Measurements from ENCODE around the gene COL6A2.
"Not testable (repeated sequence)": the region's sequence is repeated elsewhere in the genome, so short reads cannot be mapped to it uniquely, and the experiment has no call there.

Gene COL6A2

GRCh38 chr21:46100426-46100825 lies 2.5 kb downstream of the COL6A2 start:
- DNase-seq (ENCODE audit: low spot score in 2 of 2) (no peak), ATAC-seq (ENCODE audit: low read depth) (no peak)
- no peak overlapping the region for H3K27ac Mint-ChIP-seq
- H3K27me3 Mint-ChIP-seq: peaks cover 31% of the 10 kb centered on the region
- H3K4me3 Mint-ChIP-seq: peak overlapping the region; percentile 6
- no peaks in the 10 kb centered on the region for H3K4me1 Mint-ChIP-seq
- peaks cover 3% of the 10 kb centered on the region for H3K36me3 Mint-ChIP-seq
- peaks cover 20% of the 10 kb centered on the region for H3K9me3 Mint-ChIP-seq

- no peak for ATAC-seq (ENCODE audit: low read depth)
- Mint-ChIP-seq H3K4me3 (no peak overlapping the region), H3K27ac (no peak overlapping the region), H3K36me3 (peaks cover 3% of the 10 kb centered on the region), H3K4me1 (no peaks in the 10 kb centered on the region), H3K9me3 (peaks cover 22% of the 10 kb centered on the region), H3K27me3 (peaks cover 30% of the 10 kb centered on the region)
- no peak for DNase-seq (ENCODE audit: low spot score in 2 of 2)
Observed at GRCh38 chr21:46100906-46101305, 3.0 kb downstream of the COL6A2 start.

DNA sequence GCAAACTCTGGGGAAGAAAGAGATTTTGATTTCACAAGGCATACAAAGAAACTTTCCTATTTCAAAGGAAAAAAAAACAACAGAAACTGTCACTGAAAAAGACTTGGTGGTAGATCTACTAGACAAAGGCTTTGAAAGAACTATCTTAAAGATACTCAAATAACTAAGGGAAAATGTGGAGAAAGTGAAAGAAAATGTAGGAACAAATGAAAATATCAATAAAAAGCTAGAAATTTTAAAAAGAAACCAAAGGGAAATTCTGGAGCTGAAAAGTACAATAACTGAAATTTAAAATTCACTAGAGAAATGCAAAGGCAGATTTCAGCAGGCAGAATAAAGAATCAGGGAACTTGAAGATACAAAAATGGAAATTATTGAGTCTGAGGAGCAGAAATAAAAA lies 6.2 kb downstream of the COL6A2 start:
- no peak overlapping the region for H3K4me3 Mint-ChIP-seq
- no peak overlapping the region for H3K27ac Mint-ChIP-seq
- H3K4me1 Mint-ChIP-seq: no peaks in the 10 kb centered on the region
- H3K36me3 Mint-ChIP-seq: peaks cover 3% of the 10 kb centered on the region
- ATAC-seq (ENCODE audit: low read depth) (no peak), DNase-seq (ENCODE audit: low spot score in 2 of 2) (no peak)
- H3K9me3 Mint-ChIP-seq: peaks cover 30% of the 10 kb centered on the region
- peaks cover 24% of the 10 kb centered on the region for H3K27me3 Mint-ChIP-seq

- peaks cover 11% of the 10 kb centered on the region for H3K27me3 Mint-ChIP-seq
- H3K36me3 Mint-ChIP-seq; H3K4me3 Mint-ChIP-seq; ATAC-seq (ENCODE audit: low read depth); DNase-seq (ENCODE audit: low spot score in 2 of 2); H3K4me1 Mint-ChIP-seq; H3K27ac Mint-ChIP-seq: not testable (repeated sequence)
- peaks cover 26% of the 10 kb centered on the region for H3K9me3 Mint-ChIP-seq
Observed at GRCh38 chr21:46107376-46107775, 9.5 kb downstream of the COL6A2 start.

DNA sequence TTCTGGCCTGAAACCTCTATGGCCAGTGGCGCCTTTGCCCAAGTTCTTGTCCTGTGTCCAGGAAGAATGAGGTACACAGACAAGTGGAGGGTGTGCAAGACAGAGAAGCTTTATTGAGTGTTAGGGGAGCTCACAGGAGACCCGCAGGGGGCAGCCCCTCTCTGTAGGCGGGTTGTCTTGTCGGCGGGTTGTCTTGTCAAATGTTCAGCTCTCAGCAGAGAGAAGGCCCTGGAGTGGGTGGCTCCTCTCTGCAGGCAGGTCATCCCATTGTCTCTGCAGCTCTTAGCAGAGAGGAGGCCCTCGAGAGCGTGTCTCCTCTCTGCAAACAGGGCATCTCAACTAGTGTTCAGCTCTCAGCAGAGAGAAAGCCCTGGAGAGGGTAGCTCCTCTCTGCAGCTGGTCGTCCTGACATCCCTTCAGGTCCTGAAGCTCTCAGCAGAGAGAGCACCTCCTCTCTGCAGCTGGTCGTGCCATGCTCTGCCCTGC lies 11.0 kb downstream of the COL6A2 start:
- Mint-ChIP-seq H3K27me3 (peaks cover 4% of the 10 kb centered on the region), H3K4me1 (no peaks in the 10 kb centered on the region), H3K4me3 (no peak overlapping the region), H3K9me3 (peaks cover 16% of the 10 kb centered on the region), H3K36me3 (no peaks in the 10 kb centered on the region), H3K27ac (no peak overlapping the region)
- DNase-seq (ENCODE audit: low spot score in 2 of 2) (peak in 1 of 2 donors; percentile 2), ATAC-seq (ENCODE audit: low read depth) (no peak)

DNA sequence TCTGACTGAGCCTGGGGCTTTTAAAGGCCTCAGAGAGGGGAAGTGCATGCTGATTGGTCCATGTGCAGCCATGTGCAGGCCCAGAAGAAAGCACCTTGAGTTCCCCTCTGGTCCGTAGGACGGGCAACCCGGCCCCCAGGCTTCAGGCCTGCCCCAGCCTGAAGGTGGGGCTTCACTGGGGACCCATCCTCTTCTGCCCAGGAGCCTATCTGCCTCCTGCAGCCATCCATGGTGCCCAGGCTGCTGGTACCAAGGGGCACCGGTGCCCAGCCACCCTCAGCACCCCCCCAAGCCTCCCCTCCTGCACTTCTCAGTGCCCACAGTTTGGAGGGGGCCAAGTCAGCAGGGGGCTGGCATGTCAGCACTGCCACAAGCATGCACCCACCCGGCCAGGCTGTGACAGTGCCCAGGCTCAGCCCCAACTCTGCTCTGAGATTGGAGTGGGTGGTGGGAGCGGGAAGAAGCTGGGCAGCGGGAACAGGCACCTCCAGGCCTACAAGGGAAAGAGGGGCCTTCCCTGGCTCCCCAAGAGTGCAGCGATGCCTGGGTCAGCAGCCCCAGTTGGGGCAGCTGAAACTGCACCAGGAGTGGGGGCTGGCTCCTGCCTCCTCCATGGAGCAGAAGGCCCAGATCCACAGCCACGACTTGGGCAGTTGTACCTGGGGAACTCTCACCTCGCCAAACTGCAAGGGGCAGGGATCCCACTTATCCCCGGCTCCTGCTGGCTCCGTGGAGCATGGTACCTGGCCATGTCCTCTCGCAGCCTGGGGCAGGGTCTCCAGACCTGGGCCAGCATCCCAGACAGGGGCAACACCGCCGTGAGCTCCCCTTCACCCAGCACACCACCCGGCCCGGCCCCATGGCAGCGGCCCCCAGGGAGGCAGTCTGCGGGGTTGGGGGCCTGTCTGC lies 11.7 kb downstream of the COL6A2 start:
- Mint-ChIP-seq H3K9me3 (peaks cover 12% of the 10 kb centered on the region), H3K4me1 (no peaks in the 10 kb centered on the region), H3K27ac (no peak overlapping the region), H3K36me3 (no peaks in the 10 kb centered on the region), H3K27me3 (peaks cover 2% of the 10 kb centered on the region), H3K4me3 (no peak overlapping the region)
- DNase-seq (ENCODE audit: low spot score in 2 of 2): peak in 1 of 2 donors; percentile 6
- no peak for ATAC-seq (ENCODE audit: low read depth)

- H3K27ac Mint-ChIP-seq: no peak overlapping the region
- no peak for ATAC-seq (ENCODE audit: low read depth)
- H3K9me3 Mint-ChIP-seq: peaks cover 10% of the 10 kb centered on the region
- H3K4me1 Mint-ChIP-seq: no peaks in the 10 kb centered on the region
- H3K4me3 Mint-ChIP-seq: no peak overlapping the region
- peak in 1 of 2 donors; percentile 5 for DNase-seq (ENCODE audit: low spot score in 2 of 2)
- H3K27me3 Mint-ChIP-seq: peaks cover 2% of the 10 kb centered on the region
- H3K36me3 Mint-ChIP-seq: no peaks in the 10 kb centered on the region
Observed at GRCh38 chr21:46110499-46111192, 12.7 kb downstream of the COL6A2 start.

DNA sequence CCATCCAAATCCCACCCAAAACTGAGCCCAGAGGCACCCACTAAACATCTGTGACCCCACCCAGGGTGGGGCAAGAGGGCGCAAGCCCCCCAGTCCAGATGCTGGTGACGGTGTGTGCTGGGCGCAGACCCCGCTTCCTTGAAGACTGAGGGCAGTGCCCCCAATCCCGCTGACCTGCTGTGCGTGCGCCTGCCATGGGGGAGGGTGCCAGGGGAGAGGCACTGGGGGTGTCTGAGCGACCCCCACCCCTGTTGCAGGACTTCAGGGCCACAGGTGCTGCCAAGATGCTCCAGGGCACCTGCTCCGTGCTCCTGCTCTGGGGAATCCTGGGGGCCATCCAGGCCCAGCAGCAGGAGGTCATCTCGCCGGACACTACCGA lies 13.3 kb downstream of the COL6A2 start:
- DNase-seq (ENCODE audit: low spot score in 2 of 2) (peak in 1 of 2 donors; percentile 8), ATAC-seq (ENCODE audit: low read depth) (no peak)
- Mint-ChIP-seq H3K27ac (no peak overlapping the region), H3K9me3 (peaks cover 8% of the 10 kb centered on the region), H3K4me3 (no peak overlapping the region), H3K36me3 (no peaks in the 10 kb centered on the region), H3K4me1 (no peaks in the 10 kb centered on the region), H3K27me3 (no peaks in the 10 kb centered on the region)

GRCh38 chr21:46111857-46112724 lies 14.2 kb downstream of the COL6A2 start:
- ATAC-seq (ENCODE audit: low read depth) (no peak), DNase-seq (ENCODE audit: low spot score in 2 of 2) (peak in 1 of 2 donors; percentile 6)
- H3K9me3 Mint-ChIP-seq: peaks cover 8% of the 10 kb centered on the region

GRCh38 chr21:46112725-46113215 lies 14.9 kb downstream of the COL6A2 start:
- H3K27ac Mint-ChIP-seq: no peak overlapping the region
- H3K36me3 Mint-ChIP-seq: no peaks in the 10 kb centered on the region
- no peaks in the 10 kb centered on the region for H3K27me3 Mint-ChIP-seq
- no peak overlapping the region for H3K4me3 Mint-ChIP-seq
- DNase-seq (ENCODE audit: low spot score in 2 of 2): peak in 1 of 2 donors; percentile 8
- H3K9me3 Mint-ChIP-seq: peaks cover 6% of the 10 kb centered on the region
- ATAC-seq (ENCODE audit: low read depth): no peak
- H3K4me1 Mint-ChIP-seq: no peaks in the 10 kb centered on the region

More at GRCh38 chr21:46111857-46112724, 14.2 kb downstream of the COL6A2 start:
- H3K4me1 Mint-ChIP-seq: no peaks in the 10 kb centered on the region
- H3K36me3 Mint-ChIP-seq: no peaks in the 10 kb centered on the region
- H3K4me3 Mint-ChIP-seq: no peak overlapping the region
- H3K27me3 Mint-ChIP-seq: no peaks in the 10 kb centered on the region
- no peak overlapping the region for H3K27ac Mint-ChIP-seq

GRCh38 chr21:46113497-46114176 lies 15.7 kb downstream of the COL6A2 start:
- DNase-seq (ENCODE audit: low spot score in 2 of 2): no peak
- Mint-ChIP-seq H3K27me3 (no peaks in the 10 kb centered on the region), H3K4me1 (no peaks in the 10 kb centered on the region), H3K36me3 (no peaks in the 10 kb centered on the region), H3K9me3 (no peaks in the 10 kb centered on the region), H3K27ac (no peak overlapping the region), H3K4me3 (no peak overlapping the region)
- ATAC-seq (ENCODE audit: low read depth): no peak

DNA sequence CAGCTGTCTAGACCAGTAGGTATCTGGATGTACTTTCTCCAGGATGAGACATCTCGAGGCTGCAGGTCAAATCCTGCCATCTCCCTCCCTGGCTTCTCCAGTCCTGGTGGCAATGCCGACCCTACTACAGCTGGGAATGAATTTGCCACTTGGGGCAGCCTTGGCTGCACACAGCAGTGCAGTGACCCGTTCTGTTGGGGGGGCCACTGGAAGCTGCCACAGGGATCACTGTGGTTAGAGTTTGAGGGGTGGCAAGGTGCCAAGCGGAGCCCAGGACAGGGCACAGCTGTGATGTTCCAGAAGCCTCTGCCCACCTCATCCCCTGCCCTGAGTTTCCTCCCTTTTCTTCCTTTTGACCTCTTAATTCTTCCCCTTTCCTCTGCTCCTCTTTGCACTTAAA lies 17.1 kb downstream of the COL6A2 start:
- DNase-seq (ENCODE audit: low spot score in 2 of 2): no peak
- no peaks in the 10 kb centered on the region for H3K27me3 Mint-ChIP-seq

More for the DNA sequence above, 17.1 kb downstream of the COL6A2 start:
- Mint-ChIP-seq H3K27ac (no peak overlapping the region), H3K36me3 (no peaks in the 10 kb centered on the region), H3K4me3 (no peak overlapping the region), H3K9me3 (no peaks in the 10 kb centered on the region), H3K4me1 (no peaks in the 10 kb centered on the region)
- ATAC-seq (ENCODE audit: low read depth): no peak
